Astrocyte of the hippocampus (primary cell): ENCODE results near the gene CLPX.
A peak's percentile ranks its signal among the peaks of the same experiment; 100 is the strongest.
"Not testable (repeated sequence)": the region's sequence is repeated elsewhere in the genome, so short reads cannot be mapped to it uniquely, and the experiment has no call there.

Source experiments
- DNase-seq: peaks from one replicate; pipeline ENCODE4 v3.0.0; 2011; ENCODE audit warnings: low read depth, low spot score

The CLPX gene

GRCh38 chr15:65172531-65172930 lies 12.6 kb downstream of the CLPX start:
- DNase-seq: no peak

- DNase-seq: no peak
Observed at GRCh38 chr15:65171428-65171827, 13.7 kb downstream of the CLPX start.

- DNase-seq: no peak
Observed at GRCh38 chr15:65165875-65166274, 19.3 kb downstream of the CLPX start.

- DNase-seq: no peak
Observed at GRCh38 chr15:65164139-65164538, 21.0 kb downstream of the CLPX start.

GRCh38 chr15:65163041-65163440 lies 22.1 kb downstream of the CLPX start:
- DNase-seq: no peak

- DNase-seq: no peak
Observed at GRCh38 chr15:65156692-65157091, 28.4 kb downstream of the CLPX start.

GRCh38 chr15:65154720-65155119 lies 30.4 kb downstream of the CLPX start:
- DNase-seq: no peak

- no peak for DNase-seq
Observed at GRCh38 chr15:65147902-65148301, 37.2 kb downstream of the CLPX start.

GRCh38 chr15:65146438-65146837 lies 38.7 kb downstream of the CLPX start:
- DNase-seq: no peak

- DNase-seq: not testable (repeated sequence)
Observed at GRCh38 chr15:65138631-65139030, 46.5 kb downstream of the CLPX start.

- DNase-seq: not testable (repeated sequence)
Observed at GRCh38 chr15:65137893-65138292, 47.2 kb downstream of the CLPX start.

- DNase-seq: not testable (repeated sequence)
Observed at GRCh38 chr15:65137089-65137488, 48.1 kb downstream of the CLPX start.

GRCh38 chr15:65134538-65134937 lies 50.6 kb downstream of the CLPX start:
- DNase-seq: no peak

GRCh38 chr15:65133548-65134200 lies 51.5 kb downstream of the CLPX start, which contains the start of gene PDCD7:
Gene PDCD7 (minus strand): TSS chr15:65133808. CDS start chr15:65133781, 27 bp downstream.
- DNase-seq: peak; percentile 96

- peak; percentile 84 for DNase-seq
Observed at GRCh38 chr15:65132878-65133547, 52.1 kb downstream of the CLPX start.

GRCh38 chr15:65130941-65131340 lies 54.2 kb downstream of the CLPX start:
- no peak for DNase-seq

- no peak for DNase-seq
Observed at GRCh38 chr15:65115542-65115941, 69.6 kb downstream of the CLPX start.

GRCh38 chr15:65115086-65115485 lies 70.1 kb downstream of the CLPX start, which contains the start of gene UBAP1L:
Gene UBAP1L (minus strand): TSS chr15:65115200. CDS start chr15:65106215, 8,985 bp downstream.
- no peak for DNase-seq

- DNase-seq: no peak
Observed at GRCh38 chr15:65110676-65111292, 74.4 kb downstream of the CLPX start.

GRCh38 chr15:65106011-65106590 lies 79.0 kb downstream of the CLPX start:
- no peak for DNase-seq

- no peak for DNase-seq
Observed at GRCh38 chr15:65105038-65105437, 80.1 kb downstream of the CLPX start.

GRCh38 chr15:65102912-65103311 lies 82.2 kb downstream of the CLPX start:
- no peak for DNase-seq
